Stimulated activated CD4-positive, alpha-beta T cell treated with anti-CD3 and anti-CD28 coated beads, Interleukin-1b, Interleukin-23, amount 100 ng/mL, for 1 hour (primary cell): ENCODE measurements around the gene HOXD3.

Source experiments
- DNase-seq, 2 donors: peaks; one replicate each; pipeline ENCODE4 v3.0.0-alpha.2; 2020; ENCODE audit warnings: low read depth in 2 of 2

HOXD3 gene

DNA sequence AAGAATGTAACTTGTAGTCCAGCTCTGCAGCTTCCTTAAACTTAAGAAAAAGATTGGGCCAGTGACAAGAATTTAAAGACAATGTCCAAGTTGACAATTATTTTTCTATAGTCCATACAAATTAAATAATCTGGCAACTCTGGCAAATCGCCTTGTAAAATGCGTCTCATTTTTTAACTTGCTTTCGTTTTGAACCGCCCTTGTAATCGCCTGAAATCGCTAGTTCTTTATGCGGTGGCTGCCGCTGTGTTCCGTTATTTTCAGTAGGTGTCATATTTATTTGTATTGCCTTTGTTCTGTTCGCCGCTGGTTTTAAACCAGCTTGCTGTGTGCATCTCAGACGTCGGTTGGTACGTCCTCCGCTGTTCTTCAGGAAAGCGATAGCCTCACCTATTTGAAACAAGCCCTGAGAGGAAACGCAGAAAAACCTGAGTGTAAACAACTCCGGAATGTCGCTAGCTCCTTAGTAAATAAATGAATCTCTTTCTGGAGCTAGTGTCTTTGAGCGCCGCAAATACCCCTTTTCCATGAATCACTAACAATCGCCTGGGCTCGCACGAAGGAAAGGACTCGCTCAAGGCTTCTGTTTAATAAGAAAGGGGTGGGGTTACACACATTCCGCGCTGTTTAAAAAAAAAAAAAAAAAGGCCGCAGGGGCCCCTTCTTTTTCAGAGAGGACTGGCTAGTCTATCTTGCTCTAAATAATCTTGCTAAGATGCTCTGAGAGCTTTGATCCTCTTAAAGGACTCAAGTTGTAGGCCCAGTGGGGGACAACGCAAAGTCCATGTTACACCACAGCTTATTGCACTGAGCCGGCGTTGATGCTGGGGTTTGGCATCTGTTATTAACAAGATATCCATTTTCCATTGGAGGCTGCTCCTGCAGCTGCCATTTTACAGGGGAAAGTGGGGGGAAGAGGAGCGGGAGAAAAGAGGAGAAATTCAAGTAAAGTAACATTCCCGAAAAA is 24.6 kb upstream of the HOXD3 start:
- no peak for DNase-seq

- no peak for DNase-seq
These were observed 23.7 kb upstream of the HOXD3 start for GRCh38 chr2:176133389-176133788.

- no peak for DNase-seq
These were observed 23.1 kb upstream of the HOXD3 start for GRCh38 chr2:176134035-176134434.

GRCh38 chr2:176135035-176135440 is 22.1 kb upstream of the HOXD3 start:
- no peak for DNase-seq

DNA sequence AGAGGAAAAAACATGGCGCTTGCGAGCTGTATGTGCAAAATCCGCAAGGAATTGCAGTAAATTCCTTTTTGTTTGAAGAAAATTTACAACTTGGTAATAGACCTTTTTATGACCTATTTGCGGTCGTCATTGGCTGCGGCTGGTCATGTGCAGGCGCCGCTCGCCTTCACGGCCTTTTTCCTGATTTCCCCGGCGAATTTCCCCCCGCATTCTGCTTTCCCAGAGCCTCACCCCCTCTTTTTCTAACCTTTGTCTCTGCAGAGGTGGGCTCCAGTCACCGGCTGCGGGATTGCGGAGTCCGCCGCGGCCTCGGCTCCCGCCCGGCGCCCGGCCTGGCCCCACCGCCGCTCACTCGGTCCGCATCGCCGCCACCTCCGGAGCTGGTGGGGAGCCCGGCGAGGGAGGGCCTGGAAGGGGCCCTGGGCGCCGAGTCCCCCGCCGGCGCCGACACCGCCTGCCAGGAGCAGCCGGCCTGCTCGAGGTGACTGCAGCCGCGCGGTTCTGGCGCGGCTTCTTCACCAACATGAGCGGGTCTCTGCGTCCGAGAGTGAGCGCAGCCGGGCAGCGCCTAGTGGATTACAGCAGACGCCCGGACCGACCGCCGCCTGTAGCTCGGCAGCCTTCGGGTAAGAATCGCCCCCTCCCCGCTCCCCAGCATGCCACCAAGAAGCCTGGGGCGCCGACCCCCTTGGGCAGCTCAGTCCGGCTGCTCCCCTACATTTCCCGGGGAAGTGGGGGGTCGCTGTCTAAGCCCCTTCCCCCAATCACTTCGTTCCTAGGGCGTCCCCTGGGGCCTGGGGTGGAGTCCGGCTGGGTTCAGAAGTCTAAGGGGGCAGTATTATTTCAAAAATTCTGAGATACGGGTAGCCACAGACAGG is 20.5 kb upstream of the HOXD3 start:
- DNase-seq, result no peak

- DNase-seq, result no peak
These were observed 19.9 kb upstream of the HOXD3 start for GRCh38 chr2:176137252-176137580.

GRCh38 chr2:176137906-176138305 is 19.2 kb upstream of the HOXD3 start:
- no peak for DNase-seq

DNA sequence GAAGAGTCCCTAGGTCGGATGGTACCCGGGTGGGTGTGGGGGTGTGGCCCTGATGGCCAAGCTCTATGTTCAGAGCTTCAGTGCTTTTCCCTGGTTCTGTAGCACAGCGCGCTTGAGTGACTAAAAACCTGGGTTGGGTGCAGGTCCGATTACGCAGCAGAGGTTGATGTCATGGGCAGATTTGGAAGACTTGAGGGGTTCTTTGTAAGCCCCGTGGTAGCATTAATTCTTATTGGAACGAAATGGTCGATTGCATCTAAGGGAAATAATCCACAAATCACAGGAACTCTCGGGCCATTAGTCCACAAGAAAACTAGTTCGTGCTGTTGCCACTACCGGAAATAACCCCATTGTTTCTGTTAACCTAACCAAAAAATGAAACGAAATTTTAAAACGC is 18.6 kb upstream of the HOXD3 start:
- DNase-seq, result no peak

DNA sequence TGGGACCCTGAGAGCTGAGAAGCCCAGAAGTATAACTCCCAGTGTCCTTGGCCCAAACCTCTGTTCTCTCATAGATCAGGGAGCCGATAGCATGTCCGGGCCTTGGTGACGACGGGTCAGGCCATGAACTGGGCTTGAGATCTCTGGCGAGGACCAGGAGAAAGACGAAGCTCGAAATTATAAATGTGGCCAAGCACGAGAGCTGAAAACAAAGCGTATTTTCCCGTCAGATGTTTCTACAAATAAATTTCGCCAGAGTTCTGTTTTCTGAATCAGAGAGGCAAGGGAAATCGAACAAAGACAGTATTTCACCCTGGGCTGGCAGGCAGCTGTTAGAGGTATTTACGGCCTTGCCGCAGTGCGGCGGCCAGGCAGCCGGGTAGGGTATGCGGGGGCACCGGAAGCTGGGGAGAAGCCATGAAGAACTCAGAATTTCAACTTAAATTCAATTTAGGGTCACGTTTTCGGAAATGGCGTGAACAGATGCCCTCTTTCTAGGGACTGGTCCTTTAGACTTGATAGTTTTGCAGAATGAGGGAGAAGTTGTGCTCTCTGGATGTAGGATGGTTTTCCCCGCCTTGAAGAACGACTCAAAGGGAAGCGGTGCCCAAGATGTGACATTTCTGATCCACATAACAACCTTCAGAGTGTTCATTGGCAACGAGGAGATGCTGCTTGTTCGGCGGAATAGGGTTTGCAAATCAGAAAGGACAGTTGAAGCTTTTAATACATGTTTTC is 18.0 kb upstream of the HOXD3 start:
- no peak for DNase-seq

GRCh38 chr2:176139661-176140512 is 17.2 kb upstream of the HOXD3 start:
- DNase-seq, result no peak

GRCh38 chr2:176140513-176141317 is 16.4 kb upstream of the HOXD3 start:
- DNase-seq, result peak in 1 of 2 donors; percentile 44

DNA sequence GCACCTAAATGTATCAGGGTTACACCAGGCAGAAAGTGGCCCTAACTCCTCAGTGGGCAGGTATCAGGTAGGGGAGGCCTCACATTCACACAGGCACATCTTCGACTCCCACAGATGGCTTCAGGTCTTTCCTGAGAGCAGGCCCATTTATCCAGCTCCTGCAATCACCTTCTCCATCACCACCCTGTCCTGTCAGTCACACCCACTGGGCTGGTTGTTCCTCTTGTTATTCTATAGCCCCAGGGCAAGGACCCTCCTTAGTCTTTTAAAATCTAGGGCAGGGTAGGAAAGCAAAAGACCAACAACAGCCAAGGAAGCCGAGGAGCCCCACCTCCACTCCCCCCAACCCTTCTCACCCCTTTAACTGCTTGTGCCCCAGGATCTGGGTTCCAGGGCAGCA is 14.8 kb upstream of the HOXD3 start:
- no peak for DNase-seq

GRCh38 chr2:176145085-176145969 is 11.8 kb upstream of the HOXD3 start:
- no peak for DNase-seq

- DNase-seq, result no peak
These were observed 11.0 kb upstream of the HOXD3 start for GRCh38 chr2:176146101-176146500.

- no peak for DNase-seq
These were observed 10.5 kb upstream of the HOXD3 start for GRCh38 chr2:176146645-176147044.

DNA sequence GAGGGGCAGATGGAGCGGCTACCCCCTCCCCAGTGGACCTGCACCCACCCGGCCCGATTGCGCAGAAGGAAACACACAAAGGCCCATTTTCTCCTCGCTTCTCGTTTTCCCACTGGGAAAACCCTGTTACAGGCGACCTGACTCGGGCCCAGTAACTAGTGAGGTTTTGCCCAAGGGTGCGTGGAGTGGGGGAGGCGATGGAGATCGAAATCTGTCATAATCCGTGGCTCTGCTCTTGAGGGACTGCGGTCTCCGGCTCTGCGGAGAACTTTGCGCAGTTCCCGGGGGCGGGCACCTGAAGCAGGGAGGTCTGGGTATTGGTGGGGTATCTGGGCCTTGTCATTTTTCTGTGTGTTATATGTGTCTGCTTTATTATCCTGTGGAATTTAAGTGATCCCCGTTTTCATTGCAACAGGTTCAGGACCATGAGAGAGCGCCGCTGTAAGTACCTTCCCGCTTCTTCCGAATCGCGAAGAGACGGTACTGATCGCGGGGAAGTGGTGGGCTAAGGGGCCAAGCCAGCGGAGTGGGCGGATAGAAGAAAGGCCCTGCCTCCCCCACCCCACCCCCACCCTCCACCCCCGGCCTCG is 9.8 kb upstream of the HOXD3 start:
- DNase-seq, result no peak

DNA sequence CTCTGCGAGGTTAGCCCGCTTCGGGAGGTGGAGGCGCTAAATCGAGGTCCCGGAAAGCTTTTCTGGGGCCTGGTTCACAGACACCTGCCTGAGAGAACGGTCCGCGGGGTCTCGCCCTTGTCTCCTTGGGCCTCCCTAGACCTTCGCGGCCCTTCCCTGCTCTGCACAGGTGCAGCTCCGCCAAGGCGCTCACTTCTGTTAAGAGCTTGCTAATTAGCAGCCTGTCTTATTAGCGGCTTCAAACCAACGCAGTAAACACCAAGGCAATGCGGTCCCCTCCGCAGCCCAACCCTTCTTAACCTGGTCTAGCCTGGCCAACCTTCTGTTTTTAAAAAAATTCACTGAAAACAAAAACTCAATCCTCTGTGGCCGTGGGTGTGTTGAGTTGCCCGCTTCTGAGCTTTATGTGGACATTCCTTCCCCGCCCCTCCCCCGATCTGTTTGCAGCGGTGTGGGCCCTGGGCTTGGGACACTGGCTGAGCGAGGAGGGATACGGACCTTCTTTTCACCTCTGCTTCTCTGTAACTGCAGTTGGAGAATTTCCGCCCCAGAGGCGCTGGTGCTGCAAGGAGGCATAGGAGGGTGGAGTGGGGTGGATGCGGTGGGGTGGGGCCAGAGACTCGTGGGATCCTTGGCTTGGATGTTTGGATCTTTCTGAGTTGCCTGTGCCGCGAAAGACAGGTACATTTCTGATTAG is 9.2 kb upstream of the HOXD3 start:
- DNase-seq, result no peak

DNA sequence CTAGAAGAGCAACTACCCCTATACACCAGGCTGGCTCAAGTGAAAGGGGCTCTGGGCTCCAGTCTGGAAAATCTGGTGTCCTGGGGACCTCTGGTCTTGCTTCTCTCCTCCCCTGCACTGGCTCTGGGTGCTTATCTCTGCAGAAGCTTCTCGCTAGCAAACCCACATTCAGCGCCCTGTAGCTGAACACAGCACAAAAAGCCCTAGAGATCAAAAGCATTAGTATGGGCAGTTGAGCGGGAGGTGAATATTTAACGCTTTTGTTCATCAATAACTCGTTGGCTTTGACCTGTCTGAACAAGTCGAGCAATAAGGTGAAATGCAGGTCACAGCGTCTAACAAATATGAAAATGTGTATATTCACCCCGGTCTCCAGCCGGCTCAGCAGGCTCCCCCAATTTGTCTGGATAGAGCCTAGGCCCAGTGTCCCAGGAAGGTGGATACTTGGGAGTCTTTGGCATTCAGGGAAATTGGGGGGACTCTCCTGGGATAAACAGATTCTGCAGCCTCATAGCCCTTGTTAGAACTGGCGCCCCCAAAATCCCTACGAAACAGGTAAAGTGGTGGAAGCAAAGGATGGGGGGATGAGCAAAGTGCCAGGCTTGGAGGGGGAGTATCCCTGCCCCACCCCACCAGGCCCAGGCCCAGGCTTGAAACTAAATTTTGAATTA is 8.2 kb upstream of the HOXD3 start:
- DNase-seq, result no peak
